Loucy (cell line): Measurements from ENCODE around the gene SPDYE2B.
"Not testable (repeated sequence)": the region's sequence is repeated elsewhere in the genome, so short reads cannot be mapped to it uniquely, and the experiment has no call there.

Source experiments
- EZH2phosphoT487 ChIP-seq: fragments of 200-600 bp; IDR thresholded peaks from 2 replicates; pipeline ENCODE4 v1.6.1; 2018; ENCODE audit warnings: antibody characterized with exemption, mild to moderate bottlenecking, moderate library complexity, borderline replicate concordance
- TF ChIP-seq, protein P1 (sequence below): fragments of 200-600 bp; sonication (generic); conservative IDR thresholded peaks from 2 replicates; pipeline ENCODE4 v1.5.1; 2014; ENCODE audit warnings: mild to moderate bottlenecking, antibody characterized with exemption, low read length

GRCh38 chr7:102671956-102672307, 21.8 kb downstream of the SPDYE2B start:
- TF ChIP-seq, protein P1, sequence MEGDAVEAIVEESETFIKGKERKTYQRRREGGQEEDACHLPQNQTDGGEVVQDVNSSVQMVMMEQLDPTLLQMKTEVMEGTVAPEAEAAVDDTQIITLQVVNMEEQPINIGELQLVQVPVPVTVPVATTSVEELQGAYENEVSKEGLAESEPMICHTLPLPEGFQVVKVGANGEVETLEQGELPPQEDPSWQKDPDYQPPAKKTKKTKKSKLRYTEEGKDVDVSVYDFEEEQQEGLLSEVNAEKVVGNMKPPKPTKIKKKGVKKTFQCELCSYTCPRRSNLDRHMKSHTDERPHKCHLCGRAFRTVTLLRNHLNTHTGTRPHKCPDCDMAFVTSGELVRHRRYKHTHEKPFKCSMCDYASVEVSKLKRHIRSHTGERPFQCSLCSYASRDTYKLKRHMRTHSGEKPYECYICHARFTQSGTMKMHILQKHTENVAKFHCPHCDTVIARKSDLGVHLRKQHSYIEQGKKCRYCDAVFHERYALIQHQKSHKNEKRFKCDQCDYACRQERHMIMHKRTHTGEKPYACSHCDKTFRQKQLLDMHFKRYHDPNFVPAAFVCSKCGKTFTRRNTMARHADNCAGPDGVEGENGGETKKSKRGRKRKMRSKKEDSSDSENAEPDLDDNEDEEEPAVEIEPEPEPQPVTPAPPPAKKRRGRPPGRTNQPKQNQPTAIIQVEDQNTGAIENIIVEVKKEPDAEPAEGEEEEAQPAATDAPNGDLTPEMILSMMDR = not testable (repeated sequence)
- TF ChIP-seq EZH2phosphoT487 = not testable (repeated sequence)
